SH-SY5Y (cell line): ENCODE results near the gene TPRX1.
"Not testable (repeated sequence)": the region's sequence is repeated elsewhere in the genome, so short reads cannot be mapped to it uniquely, and the experiment has no call there.

Experiments
- GATA2 ChIP-seq: IDR thresholded peaks from 2 replicates; pipeline ENCODE4 v1.6.1; 2011; ENCODE audit warnings: mild to moderate bottlenecking, low read depth, low read length
- GATA3 ChIP-seq: IDR thresholded peaks from 2 replicates; pipeline ENCODE4 v1.6.1; 2011; ENCODE audit warnings: low read depth, mild to moderate bottlenecking, low read length, moderate library complexity

Gene TPRX1, protein sequence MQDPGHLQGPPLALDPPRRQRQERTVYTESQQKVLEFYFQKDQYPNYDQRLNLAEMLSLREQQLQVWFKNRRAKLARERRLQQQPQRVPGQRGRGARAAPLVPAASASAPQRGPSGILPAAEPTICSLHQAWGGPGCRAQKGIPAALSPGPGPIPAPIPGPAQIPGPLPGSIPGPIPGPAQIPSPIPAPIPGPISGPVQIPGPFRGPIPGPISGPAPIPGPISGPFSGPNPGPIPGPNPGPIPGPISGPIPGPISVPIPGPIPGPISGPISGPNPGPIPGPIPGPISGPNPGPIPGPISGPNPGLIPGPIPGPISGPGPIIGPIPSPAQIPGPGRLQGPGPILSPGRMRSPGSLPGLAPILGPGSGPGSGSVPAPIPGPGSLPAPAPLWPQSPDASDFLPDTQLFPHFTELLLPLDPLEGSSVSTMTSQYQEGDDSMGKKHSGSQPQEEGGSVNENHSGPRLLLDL

DNA sequence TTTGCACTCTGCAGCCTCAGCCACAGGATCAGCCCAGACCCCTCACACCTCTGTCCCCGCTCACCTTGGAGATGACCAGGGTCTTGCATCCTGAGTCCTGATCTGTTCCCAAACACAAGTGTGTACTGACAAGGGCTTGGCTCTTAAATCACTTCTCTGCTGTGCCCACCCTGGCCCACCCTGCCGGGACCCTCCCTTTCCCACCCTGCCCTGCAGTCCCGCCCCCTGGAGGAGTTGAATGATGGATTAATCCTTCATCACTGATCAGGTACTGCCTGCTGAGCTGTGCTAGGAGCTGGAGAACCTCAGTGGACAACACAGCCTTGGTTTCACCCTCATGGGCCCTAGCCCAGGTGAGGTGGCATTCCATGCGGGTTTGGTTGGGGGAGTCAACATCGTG, at the start of gene TPRX1:
Gene TPRX1, minus strand, starts transcription at position 101 of the 400 bp plus-strand sequence. Its CDS starts 12 bp downstream, at position 89.
- TF ChIP-seq GATA2, GATA3: not testable (repeated sequence)

DNA sequence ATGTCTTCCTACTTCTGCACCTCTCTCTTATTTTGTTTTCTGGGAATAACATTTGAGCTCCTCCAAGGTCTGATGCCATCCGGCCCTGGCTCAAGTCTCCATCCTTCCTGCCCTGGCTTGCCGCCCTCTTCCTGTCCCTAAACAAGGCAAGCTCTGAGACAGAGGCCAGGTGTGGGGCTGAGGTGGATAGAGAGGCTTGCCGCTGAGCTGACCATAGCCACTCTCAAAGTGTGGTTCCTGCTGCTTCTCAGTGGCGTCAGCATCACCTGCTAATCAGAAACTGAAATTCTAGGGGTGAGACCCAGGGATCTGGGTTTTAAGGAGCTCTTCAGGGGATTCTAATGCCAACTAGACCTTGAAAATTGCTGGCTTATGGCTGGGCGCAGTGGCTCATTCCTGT, 48.7 kb upstream of the TPRX1 start:
- no peak for TF ChIP-seq GATA2
- TF ChIP-seq GATA3: no peak

DNA sequence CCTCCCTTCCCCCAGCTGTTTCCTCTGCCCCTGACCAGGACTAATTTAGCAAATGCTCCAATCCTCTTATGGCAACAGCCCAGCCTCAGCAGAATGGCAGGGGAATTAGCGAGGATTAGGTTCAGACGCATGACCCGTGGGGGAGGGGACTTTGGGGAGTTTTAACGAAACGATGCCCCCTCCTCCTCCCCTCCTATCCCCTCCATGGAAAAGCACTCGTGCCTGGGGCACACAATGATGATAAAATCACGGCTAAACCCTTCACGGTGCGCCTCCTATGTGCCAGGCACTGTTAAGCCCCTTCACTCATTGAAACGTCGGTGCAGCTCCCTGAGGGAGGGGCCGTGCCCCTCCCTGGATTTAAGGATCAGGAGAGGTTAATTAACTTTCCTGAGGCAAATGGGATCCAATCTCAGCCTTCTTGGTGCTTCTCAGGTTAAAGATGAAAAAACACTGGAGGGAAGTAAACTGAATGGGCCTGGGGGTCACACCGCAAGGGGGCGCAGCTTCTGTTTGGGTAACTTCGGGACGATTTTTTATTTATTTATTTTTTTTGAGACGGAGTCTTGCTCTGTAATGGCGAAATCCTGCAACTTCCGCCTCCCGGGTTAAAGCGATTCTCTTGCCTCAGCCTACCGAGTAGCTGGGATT, 44.6 kb upstream of the TPRX1 start:
- TF ChIP-seq GATA3: no peak
- no peak for TF ChIP-seq GATA2

DNA sequence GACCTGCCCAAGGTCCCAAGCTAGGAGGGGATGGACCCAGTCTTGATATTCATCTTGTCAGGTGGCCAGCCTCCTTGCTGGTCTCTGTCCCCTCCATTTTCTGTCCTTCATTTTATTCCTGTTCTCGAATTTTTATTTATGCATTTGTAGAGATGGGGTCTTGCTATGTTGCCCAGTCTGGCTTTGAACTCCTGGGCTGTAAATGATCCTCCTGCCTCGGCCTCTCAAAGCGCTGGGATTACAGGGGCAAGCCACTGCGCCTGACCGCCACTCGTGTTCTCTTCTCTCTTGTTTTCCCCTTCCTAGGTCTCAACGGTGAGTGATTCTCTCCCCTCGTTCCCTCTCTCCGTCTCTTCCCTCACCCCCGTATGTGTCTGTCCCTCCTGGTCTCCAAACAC, 44.1 kb upstream of the TPRX1 start:
- TF ChIP-seq GATA3 (no peak), GATA2 (no peak)

DNA sequence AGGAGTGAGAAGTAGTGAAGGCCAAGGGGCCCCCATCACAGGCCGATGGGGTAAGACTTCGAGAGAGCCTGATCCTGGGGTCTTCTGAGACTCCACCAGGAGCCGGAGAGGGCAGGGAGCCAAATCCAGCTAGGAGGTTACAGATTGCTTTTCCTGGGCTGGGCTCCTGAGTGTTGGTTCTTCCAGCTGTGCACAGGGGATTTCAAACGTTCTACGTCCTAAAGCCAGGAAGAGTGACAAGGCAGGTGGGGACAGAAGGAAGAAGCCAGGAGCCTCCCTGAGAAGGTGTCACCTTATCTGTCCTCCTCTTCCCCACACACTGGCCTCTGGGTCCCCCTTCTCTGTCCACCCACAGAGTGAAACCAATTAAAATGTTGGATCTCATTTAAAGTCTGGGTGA, 38.6 kb upstream of the TPRX1 start:
- TF ChIP-seq GATA2: no peak
- no peak for TF ChIP-seq GATA3

DNA sequence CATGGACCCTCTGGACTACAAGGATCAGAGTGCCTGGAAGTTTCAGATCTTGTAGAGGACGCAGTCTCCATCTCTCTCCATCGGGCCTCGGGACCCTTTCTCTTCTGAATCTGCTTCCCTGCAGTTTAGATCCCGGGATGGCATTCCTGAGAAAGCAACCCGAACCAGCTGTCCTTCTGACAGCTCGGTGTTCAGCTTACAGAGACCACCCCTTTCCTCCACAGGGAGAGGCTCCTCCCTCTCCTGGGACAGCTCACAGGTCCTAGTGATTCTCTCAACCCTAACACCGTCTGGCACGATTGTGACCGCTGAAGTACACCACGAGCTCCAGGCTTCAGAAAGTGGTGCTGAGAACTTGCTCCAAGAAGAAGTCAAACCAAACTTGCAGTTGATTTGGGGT, 35.6 kb upstream of the TPRX1 start:
- TF ChIP-seq GATA2 (no peak), GATA3 (no peak)

DNA sequence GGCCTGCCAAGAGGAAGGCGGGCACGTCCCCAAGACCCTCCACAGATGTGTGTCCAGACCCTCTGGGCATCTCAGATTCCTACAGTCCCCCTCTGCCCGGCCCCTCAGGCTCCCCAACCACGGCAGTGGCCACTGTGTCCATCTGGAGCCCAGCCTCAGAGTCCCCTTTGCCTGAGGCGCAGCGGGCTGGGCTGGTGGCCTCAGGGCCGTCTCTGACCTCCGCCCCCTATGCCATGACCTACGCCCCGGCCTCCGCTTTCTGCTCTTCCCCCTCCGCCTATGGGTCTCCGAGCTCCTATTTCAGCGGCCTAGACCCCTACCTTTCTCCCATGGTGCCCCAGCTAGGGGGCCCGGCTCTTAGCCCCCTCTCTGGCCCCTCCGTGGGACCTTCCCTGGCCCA, 35.1 kb upstream of the TPRX1 start:
- TF ChIP-seq GATA2 (no peak), GATA3 (no peak)

DNA sequence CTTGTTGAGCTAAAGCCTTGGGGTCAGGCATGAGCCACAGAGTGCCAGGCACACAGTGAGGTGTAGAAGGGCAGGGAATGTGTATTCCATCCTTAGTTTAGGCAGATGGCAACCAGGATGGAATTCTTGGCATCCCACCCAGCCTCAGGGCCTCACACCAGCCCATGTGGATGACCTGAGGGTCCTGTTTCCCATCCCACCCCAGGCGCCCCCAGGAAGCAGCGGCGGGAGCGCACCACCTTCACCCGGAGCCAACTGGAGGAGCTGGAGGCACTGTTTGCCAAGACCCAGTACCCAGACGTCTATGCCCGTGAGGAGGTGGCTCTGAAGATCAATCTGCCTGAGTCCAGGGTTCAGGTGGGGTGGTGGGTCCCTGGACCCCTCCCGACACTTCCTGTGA, 31.7 kb upstream of the TPRX1 start:
- no peak for TF ChIP-seq GATA3
- TF ChIP-seq GATA2: no peak

DNA sequence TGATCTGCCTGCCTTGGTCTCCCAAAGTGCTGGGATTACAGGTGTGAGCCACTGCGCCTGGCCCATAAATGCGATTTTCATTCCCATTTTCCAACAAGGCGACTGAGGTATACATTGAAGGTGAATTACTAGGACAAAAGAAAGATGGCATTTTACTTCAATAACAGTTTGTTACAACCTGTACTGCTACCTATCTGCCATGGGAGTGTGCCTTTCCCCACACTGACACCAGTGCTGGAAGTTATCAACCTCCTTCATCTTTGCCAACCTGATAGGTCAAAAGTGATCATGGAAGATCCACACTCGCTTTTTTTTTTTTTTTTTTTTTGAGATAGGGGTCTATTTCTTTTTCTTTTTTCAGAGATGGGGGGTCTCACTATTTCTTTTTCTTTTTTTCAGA, 28.4 kb upstream of the TPRX1 start:
- TF ChIP-seq GATA3 (no peak), GATA2 (no peak)

DNA sequence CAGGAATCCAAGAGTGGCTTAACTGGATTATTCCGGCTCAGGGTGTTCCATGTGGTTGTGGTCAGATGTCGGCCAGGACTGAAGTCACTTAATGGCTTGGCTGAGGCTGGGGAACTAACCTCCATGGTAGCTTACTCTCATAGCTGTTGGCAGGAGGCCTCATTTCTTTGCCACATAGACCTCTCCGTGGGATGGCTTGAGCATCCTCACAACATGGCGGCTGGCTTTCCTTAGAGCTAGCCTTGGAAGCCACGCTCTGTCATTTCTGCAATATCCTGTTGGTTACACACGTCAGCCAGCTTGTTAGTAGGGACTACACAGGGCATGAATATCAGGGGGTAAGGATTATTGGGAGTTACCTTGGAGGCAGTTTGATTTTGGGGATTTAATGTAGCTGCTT, 22.4 kb upstream of the TPRX1 start:
- TF ChIP-seq GATA2: no peak
- no peak for TF ChIP-seq GATA3

DNA sequence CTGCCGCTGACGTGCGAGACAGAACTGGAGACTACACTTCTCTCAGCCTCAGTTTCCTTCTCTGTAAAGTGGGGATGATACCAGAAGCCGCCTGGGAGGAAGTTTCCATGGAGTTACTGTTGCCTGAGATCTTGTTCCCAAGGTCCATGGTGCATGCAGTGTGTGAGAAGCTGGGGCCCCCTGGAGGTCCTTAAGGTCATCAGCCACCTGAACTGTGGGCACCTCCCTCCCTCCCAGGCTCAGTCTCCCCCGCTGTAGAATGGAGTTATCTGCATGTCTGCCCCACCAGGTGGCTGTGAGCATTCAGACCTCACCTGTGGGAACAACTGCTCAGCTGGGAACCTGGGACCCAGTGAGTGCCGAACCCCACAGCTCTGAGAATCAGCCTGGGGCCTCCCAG, 20.0 kb upstream of the TPRX1 start:
- TF ChIP-seq GATA2 (no peak), GATA3 (no peak)

DNA sequence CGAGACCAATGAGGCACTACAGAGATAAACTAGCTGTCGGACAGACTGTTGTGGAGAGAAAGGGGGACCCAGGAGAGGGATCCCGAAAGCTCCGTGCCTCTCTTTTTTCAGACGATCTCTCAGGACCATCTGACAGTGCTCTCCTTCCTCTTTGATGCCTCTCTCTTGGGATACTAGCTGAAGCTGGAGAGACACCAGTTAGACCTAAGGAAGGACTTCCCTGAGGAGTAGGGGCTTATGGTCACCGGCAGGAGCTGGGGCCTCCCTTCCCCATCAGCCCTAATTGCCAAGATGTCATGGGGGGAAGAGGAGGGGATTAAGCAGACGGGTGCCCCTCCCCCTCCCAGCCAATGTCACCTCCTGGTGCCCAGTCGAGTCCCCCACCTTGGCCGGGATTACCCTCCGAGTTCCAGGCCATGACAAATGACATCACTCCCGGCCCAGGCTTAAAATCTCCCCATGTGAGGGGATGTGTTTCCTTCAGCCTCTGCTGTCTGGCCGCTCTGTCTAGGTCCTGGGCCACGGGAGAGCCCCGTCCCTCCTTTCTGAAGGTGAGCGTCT, 17.2 kb upstream of the TPRX1 start, which contains the start of gene CRX:
Gene CRX, plus strand, starts transcription at position 478 of the 561 bp plus-strand sequence. CDS start 12,507 bp downstream, outside the sequence.
- no peak for TF ChIP-seq GATA2
- TF ChIP-seq GATA3: no peak

DNA sequence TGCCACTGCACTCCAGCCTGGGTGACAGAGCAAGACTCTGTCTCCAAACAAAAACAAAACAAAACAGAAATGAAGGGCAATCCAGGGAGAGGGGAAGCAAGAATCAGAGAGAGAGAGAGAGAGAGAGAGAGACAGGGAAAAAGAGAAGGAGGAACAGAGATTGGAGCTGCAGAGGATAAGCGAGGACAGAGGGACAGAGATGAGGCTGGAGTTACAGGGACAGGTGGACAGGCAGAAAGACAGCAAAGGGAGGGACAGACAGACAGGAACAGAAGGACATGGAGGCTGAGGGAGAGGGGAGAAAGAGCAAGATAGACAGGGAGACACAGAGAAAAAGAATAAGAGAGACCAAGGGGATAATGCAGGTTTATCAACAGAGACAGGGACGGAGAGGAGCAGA, 16.1 kb upstream of the TPRX1 start:
- no peak for TF ChIP-seq GATA3
- no peak for TF ChIP-seq GATA2

DNA sequence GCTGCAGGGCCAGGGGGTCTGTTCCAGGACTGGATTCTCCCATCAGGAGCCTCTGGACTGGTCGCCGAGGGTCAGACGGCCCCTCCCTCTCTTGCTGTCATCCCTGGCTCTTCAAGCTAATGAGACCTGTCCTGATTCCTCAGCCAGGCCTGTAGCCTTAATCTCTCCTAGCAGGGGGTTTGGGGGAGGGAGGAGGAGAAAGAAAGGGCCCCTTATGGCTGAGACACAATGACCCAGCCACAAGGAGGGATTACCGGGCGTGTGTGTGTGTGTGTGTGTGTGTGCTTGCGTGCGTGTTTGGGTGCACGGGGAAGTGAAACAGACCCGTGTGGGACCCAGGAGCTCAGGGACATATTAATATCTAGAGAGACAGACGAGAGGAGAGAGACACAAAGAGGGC, 15.5 kb upstream of the TPRX1 start:
- TF ChIP-seq GATA3 (no peak), GATA2 (no peak)

DNA sequence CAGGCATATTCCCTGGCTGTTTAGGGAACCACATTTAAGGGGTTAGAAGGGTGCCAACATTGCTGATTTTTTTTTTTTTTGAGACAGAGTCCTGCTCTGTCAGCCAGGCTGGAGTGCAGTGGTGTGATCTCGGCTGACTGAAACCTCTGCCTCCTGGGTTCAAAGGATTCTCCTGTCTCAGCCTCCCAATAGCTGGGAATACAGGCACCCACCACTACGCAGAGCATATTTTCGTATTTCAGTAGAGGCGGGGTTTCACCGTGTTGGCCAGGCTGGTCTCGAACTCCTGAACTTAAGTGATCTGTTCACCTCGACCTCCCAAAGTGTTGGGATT, 9.6 kb upstream of the TPRX1 start:
- TF ChIP-seq GATA2: no peak
- no peak for TF ChIP-seq GATA3
